Activated B cell treated with CpG ODN at 0.5 μM for 24 hours (primary cell): ENCODE data around the gene DSC1. TPM values are rescaled to one million over a fixed set of nuclear protein-coding genes. Genes with fewer than 3 reads are reported as not detected.
"Not testable (repeated sequence)": the region's sequence is repeated elsewhere in the genome, so short reads cannot be mapped to it uniquely, and the experiment has no call there.

ENCODE experiments used
- ATAC-seq: fragments of 200-7000 bp; cut with Tn5 transposase; one replicate; pipeline ENCODE4 v1.10.0; 2021; ENCODE audit warnings: low read depth, mild to moderate bottlenecking, moderate library complexity
- CTCF ChIA-PET: fragments of 350-600 bp; sonication (Branson Sonifier 250); formaldehyde crosslinking; loops from one replicate; lab custom pipeline; 2021; ENCODE audit warnings: antibody characterized with exemption; lab: Charles Lee
- POLR2A ChIA-PET: fragments of 350-600 bp; sonication (Branson Sonifier 250); formaldehyde crosslinking; loops from one replicate; lab custom pipeline; 2021; ENCODE audit warnings: antibody characterized with exemption; lab: Charles Lee
- DNase-seq: peaks from one replicate; pipeline ENCODE4 v3.0.0; 2022
- H3K27ac Mint-ChIP-seq: one replicate; pipeline ENCODE4 v1.8.0; 2020; ENCODE audit warnings: mixed read lengths
- H3K27me3 Mint-ChIP-seq: one replicate; pipeline ENCODE4 v1.8.0; 2021; ENCODE audit warnings: mixed read lengths
- H3K36me3 Mint-ChIP-seq: one replicate; pipeline ENCODE4 v1.8.0; 2021; ENCODE audit warnings: low read depth, mixed read lengths
- H3K4me1 Mint-ChIP-seq: one replicate; pipeline ENCODE4 v1.8.0; 2021; ENCODE audit warnings: mixed read lengths
- H3K4me3 Mint-ChIP-seq: one replicate; pipeline ENCODE4 v1.8.0; 2020; ENCODE audit warnings: mild to moderate bottlenecking, mixed read lengths
- H3K9me3 Mint-ChIP-seq: one replicate; pipeline ENCODE4 v1.8.0; 2020; ENCODE audit warnings: mixed read lengths
- CTCF ChIP-seq: fragments of 200-600 bp; IDR thresholded peaks from one replicate; pipeline ENCODE4 v1.8.0; 2022; ENCODE audit warnings: antibody characterized with exemption, mild to moderate bottlenecking
- intact Hi-C: fragments of 100-400 bp; cut with micrococcal nuclease; formaldehyde crosslinking; loops from one replicate; pipeline ENCODE4 v1.15.1; 2024
- total RNA-seq: library from RNA; stranded (reverse); gene quantifications from 2 replicates; pipeline ENCODE4 v1.2.3, GENCODE V29; 2022

Gene DSC1
- total RNA-seq, 1 donor from 2014 or later = not detected

- Mint-ChIP-seq H3K9me3 (peaks cover 2% of the 10 kb centered on the region), H3K27me3 (no peaks in the 10 kb centered on the region), H3K4me3 (no peak overlapping the region), H3K36me3 (no peaks in the 10 kb centered on the region), H3K4me1 (no peaks in the 10 kb centered on the region), H3K27ac (no peak overlapping the region)
- CTCF ChIA-PET = no interaction called here
- ATAC-seq (no peak), DNase-seq (no peak)
- TF ChIP-seq CTCF = no peak
- POLR2A ChIA-PET = no interaction called here
- intact Hi-C loops = no loop called here
Observed at GRCh38 chr18:31192086-31192776, 29.6 kb upstream of the DSC1 start.

DNA sequence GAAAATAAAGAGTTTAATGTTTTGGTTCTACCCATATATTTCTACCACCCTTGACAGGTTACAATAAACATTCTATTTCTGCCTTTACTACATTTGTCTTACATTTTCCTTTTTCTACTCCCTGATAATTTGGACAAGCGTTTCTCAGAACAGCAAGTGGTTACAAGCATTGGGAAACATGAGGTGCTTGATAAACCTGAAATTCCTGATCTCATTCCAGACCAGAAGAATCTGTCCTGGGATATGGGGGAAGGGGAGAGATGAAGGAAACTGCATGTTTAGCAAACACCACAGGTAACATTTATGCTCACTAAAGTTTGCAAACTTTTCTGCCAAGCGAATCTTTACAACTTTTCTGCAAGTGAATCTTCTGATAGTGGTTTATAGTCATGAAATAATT lies 28.3 kb upstream of the DSC1 start:
- H3K27ac Mint-ChIP-seq = no peak overlapping the region
- no peak overlapping the region for H3K4me3 Mint-ChIP-seq
- DNase-seq (no peak), ATAC-seq (no peak)
- no peaks in the 10 kb centered on the region for H3K27me3 Mint-ChIP-seq
- intact Hi-C loops = no loop called here
- CTCF ChIA-PET = no interaction called here
- TF ChIP-seq CTCF = no peak
- no peaks in the 10 kb centered on the region for H3K4me1 Mint-ChIP-seq
- H3K36me3 Mint-ChIP-seq = no peaks in the 10 kb centered on the region
- POLR2A ChIA-PET = no interaction called here
- H3K9me3 Mint-ChIP-seq = peaks cover 2% of the 10 kb centered on the region

- no peaks in the 10 kb centered on the region for H3K36me3 Mint-ChIP-seq
- intact Hi-C loops = no loop called here
- no peak overlapping the region for H3K27ac Mint-ChIP-seq
- H3K4me3 Mint-ChIP-seq = no peak overlapping the region
- H3K4me1 Mint-ChIP-seq = no peaks in the 10 kb centered on the region
- DNase-seq (no peak), ATAC-seq (no peak)
- ChIA-PET POLR2A (no interaction called here), CTCF (no interaction called here)
- H3K9me3 Mint-ChIP-seq = peaks cover 2% of the 10 kb centered on the region
- TF ChIP-seq CTCF = no peak
- no peaks in the 10 kb centered on the region for H3K27me3 Mint-ChIP-seq
Observed at GRCh38 chr18:31189757-31190156, 27.1 kb upstream of the DSC1 start.

GRCh38 chr18:31185186-31185950 lies 22.7 kb upstream of the DSC1 start:
- DNase-seq (no peak), ATAC-seq (no peak)
- Mint-ChIP-seq H3K27me3 (no peaks in the 10 kb centered on the region), H3K36me3 (no peaks in the 10 kb centered on the region), H3K4me1 (no peaks in the 10 kb centered on the region), H3K27ac (no peak overlapping the region), H3K4me3 (no peak overlapping the region), H3K9me3 (no peaks in the 10 kb centered on the region)
- CTCF ChIA-PET = no interaction called here
- intact Hi-C loops = no loop called here
- POLR2A ChIA-PET = no interaction called here
- TF ChIP-seq CTCF = no peak

DNA sequence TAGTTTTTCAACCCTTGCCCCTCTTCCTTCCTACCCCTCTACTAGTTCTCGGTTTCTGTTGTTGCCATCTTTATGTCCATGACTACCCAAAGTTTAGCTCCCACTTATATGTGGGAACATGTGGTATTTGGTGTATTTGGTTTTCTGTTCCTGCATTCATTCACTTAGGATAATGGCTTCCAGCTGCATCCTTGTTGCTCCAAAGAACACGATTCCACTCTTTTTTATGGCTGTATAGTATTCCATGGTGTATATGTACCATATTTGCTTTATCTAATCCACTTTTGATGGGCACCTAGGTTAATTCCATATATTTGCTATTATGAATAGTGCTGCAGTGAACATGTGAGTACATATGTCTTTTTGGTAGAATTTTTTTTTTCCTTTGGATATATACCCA lies 20.6 kb upstream of the DSC1 start:
- H3K27me3 Mint-ChIP-seq = no peaks in the 10 kb centered on the region

GRCh38 chr18:31177369-31177768 lies 14.7 kb upstream of the DSC1 start:
- POLR2A ChIA-PET, ATAC-seq: not testable (repeated sequence)

More for the DNA sequence above, 20.6 kb upstream of the DSC1 start:
- ChIA-PET CTCF (no interaction called here), POLR2A (no interaction called here)
- H3K27ac Mint-ChIP-seq = no peak overlapping the region
- H3K4me1 Mint-ChIP-seq = no peaks in the 10 kb centered on the region
- no peak for DNase-seq
- H3K36me3 Mint-ChIP-seq = no peaks in the 10 kb centered on the region
- TF ChIP-seq CTCF = no peak
- no peaks in the 10 kb centered on the region for H3K9me3 Mint-ChIP-seq
- ATAC-seq = no peak
- H3K4me3 Mint-ChIP-seq = no peak overlapping the region
- intact Hi-C loops = no loop called here

More at GRCh38 chr18:31177369-31177768, 14.7 kb upstream of the DSC1 start:
- H3K9me3 Mint-ChIP-seq, H3K36me3 Mint-ChIP-seq, H3K4me1 Mint-ChIP-seq, CTCF ChIA-PET, H3K4me3 Mint-ChIP-seq, DNase-seq, H3K27ac Mint-ChIP-seq, intact Hi-C loops, H3K27me3 Mint-ChIP-seq: not testable (repeated sequence)
